Left ventricle myocardium superior (tissue), 1 donor: ENCODE data around the gene DUOX1. TPM values are rescaled to one million over a fixed set of nuclear protein-coding genes. Genes with fewer than 3 reads are reported as not detected.

Experiments
- ATAC-seq: fragments of 200-7000 bp; cut with Tn5 transposase; one replicate; pipeline ENCODE4 v1.9.1; 2020; ENCODE audit warnings: mild to moderate bottlenecking, moderate library complexity
- DNase-seq: peaks from one replicate; pipeline ENCODE4 v3.0.0-alpha.2; 2020
- intact Hi-C: fragments of 100-400 bp; cut with micrococcal nuclease; formaldehyde crosslinking; loops from one replicate; pipeline ENCODE4 v1.11.0; 2022
- total RNA-seq: library from RNA; stranded (reverse); fragmentation: NEBNext Ultra II Directional; extraction: Animal tissue kit (Norgen Biotek cat#: 25700); gene quantifications from one replicate; pipeline ENCODE4 v1.2.1, GENCODE V29; 2021
- donor health status: DM: no; HTN: yes; CAD: no; lungs with severe emphysema.

DUOX1 gene
- total RNA-seq, 1 donor from 2014 or later, result 0.50 TPM

DNA sequence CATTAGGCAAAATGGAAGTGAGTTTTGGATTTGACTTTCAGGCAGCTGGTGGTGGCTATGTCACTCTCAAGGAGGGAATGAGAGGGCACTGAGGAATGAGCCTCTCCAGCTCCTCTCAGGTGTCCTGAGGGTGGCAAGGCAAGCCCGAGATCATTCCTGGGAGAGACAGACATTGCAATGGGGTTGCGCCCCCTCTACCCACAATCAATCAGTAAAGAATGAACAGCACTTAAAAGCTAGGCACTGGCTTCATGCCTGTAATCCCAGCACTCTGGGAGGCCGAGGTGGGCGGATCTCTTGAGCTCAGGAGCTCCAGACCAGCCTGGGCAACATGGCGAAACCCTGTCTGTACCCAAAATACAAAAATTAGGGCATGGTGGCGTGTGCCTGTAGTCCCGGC lies 72.1 kb downstream of the DUOX1 start:
- no peak for ATAC-seq
- DNase-seq, result no peak
- intact Hi-C loops, result loop anchor here (5.0 kb wide), 1 partner anchor 200 kb away; a partner anchor contains a TSS

DNA sequence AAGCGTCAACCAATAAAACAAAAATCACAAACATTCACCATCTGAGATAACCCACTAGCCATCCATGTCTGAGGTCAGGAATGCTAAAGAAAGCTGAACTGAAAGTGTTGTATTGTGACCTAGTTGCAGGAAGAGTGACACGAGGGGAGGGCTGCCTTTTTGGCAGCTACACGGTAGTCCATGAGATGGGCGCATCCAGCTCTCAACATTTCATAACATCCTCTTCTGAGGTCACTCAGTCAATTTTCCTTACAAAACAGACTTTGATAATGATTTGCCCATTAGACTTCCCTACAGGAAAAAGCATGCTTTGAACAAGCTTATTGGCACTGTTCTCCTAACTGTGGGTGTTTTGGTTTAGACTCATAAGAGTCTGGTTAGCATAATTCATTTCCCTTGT lies 73.4 kb downstream of the DUOX1 start:
- intact Hi-C loops, result loop anchor here (5.0 kb wide), 1 partner anchor 199 kb away; a partner anchor contains a TSS
- ATAC-seq (no peak), DNase-seq (peak; percentile 44)

DNA sequence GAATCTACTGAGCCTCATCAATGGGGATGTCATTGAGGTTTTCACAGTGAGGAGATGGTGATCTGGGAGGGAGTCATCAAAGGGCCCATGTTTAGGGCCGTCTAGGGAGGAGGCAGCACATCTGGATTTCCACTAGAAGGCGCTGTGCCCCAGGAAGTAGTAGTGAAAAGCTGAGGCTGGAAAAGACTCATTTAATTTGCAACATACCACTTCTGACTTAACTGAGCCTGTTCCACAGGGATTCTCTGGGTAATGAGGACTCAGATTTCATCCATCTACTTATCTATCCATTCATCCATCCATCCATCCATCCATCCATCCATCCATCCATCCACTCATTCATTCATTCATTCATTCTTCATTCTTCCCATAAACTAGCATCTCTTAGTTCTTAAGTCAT lies 75.4 kb downstream of the DUOX1 start:
- intact Hi-C loops, result no loop called here
- ATAC-seq (no peak), DNase-seq (no peak)

DNA sequence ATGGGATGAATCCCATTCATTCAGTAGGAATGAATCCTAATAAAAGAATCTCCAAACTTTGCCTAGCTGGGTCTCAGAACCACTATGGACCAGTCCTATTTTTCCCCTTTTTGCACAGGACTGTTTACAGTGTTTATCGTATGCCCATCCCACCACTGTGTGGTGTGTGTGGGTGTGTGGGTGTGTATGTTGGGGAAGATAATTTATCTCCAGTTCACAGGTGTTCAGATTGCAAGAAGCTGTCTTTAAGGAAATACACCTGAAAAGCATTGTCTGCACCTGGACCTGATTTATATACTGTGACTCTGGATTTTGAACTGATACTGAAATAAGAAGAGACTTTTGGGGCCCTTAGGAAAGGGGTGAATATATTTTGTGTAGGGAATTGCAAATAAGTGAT lies 82.7 kb downstream of the DUOX1 start:
- no peak for DNase-seq
- intact Hi-C loops, result no loop called here
- ATAC-seq, result no peak

Other genes starting within 250 kb of the DUOX1 start
- gene TERB2, start 173.3 kb upstream of the DUOX1 start, total RNA-seq, result not detected
- 13.6 TPM for gene SORD, start 106.8 kb upstream of the DUOX1 start, total RNA-seq
- 0.05 TPM for gene DUOX2, start 15.8 kb upstream of the DUOX1 start, total RNA-seq
- gene DUOXA2, start 15.7 kb upstream of the DUOX1 start, total RNA-seq, result not detected
- gene DUOXA1, start 115 bp upstream of the DUOX1 start, total RNA-seq, result 0.59 TPM
- 5.0 TPM for gene SHF, start 58.0 kb downstream of the DUOX1 start, total RNA-seq
- gene SLC28A2, start 122.2 kb downstream of the DUOX1 start, total RNA-seq, result not detected
- gene GATM, start 248.6 kb downstream of the DUOX1 start, total RNA-seq, result 56.4 TPM